Middle frontal gyrus (tissue), 1 donor: ENCODE measurements around the gene SELENOV.

Experiments
- DNase-seq: peaks from one replicate; pipeline ENCODE4 v3.0.0-alpha.2; 2015; ENCODE audit warnings: low spot score; ENCODE audit errors: extremely low spot score

SELENOV gene

DNA sequence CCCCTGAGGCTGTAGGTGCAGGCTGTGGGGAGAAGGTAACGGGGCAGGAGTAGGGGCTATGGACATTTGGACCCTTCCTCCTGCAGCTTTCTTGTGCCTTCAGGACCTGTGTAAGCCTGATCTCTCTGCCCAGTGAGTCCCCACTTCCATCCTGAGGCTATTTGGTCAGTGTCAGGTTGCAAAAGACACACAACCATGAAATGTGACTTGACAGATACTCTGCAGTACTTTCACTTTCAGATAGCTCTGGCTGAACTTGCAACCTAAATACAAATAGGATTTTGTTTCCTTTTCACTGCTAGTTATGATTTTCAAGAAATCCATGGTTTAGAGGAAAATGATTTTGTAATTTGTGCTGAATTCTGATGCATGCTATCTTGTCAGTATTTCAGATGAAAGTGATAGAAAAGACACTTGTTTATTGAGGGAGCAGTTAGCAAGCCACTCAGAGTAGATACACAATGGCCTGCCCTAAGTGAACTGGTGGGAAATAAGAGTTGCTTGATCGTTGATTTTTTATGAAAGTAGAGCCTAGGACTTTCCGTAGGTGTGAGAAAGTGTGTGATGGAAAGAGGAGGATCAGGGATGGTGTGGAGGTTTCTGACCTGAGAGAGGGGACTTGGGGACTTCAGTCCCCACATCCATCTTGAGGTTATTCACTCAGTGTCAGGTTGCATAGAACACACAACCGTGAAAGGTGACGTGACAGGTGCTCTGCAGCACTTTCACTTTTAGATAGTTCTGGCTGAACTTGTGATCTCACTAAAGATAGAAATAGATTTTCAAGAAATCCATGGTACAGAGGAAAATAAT lies 43.1 kb downstream of the SELENOV start:
- DNase-seq: no peak

DNA sequence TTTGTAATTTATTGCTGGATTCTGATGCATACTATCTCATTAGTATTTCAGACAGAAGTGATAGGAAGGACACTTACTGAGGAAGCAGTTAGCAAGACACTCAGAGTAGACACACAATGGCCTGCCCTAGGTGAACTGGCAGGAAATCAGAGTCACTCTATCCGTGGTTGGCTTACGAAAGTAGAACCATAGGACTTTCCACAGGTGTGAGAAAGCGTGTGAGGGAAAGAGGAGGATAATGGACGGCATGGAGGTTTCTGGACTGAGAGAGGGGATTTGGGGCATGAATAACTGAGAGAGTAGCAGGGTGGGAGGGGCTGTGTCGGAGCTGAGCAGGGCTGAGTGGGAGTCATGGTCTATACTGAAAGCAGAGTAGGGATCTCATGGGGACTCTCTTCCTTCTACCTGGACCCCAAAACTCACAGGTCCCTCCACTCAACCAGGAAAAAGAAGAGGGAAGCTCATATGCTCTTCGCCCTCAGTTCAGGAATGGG lies 43.7 kb downstream of the SELENOV start:
- DNase-seq: no peak

DNA sequence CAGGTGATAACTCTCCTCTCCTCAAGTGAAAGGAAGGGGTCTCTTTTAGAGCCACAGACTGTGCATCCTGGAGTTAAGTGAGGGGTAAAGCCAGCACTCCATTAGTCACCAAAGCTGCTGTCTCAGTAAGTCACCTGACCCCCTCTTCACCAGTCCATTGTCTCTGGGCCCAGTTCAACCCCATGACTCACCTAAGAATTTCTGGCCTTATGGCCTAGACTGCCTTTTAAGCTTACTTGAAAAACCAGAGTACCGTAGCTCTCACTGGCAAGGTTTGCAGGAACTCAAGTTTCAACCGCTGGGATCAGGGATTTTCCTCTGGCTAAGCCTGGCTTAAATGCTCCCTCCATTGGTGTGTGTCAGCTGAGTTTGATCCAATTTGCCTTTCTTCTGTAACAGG lies 48.5 kb downstream of the SELENOV start:
- DNase-seq: no peak

DNA sequence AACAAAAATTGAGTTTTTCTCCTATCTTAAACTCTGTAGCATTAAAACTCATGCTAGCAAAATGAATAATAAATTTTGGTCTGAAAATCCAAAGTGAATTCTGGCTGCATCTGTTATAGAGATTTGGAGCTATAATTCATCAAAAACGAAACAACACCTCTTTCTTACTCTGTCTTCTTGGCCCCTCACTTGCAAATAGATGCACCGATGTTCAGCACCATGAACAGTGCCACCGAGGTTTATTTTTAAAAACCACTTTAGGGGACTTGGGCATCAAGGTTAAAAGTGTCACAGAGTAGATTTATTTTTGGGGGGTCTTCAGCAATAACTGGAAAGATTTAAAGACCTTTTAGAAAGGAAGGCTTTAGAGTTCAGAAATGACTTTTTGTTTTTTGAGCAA lies 51.1 kb downstream of the SELENOV start:
- DNase-seq: no peak

DNA sequence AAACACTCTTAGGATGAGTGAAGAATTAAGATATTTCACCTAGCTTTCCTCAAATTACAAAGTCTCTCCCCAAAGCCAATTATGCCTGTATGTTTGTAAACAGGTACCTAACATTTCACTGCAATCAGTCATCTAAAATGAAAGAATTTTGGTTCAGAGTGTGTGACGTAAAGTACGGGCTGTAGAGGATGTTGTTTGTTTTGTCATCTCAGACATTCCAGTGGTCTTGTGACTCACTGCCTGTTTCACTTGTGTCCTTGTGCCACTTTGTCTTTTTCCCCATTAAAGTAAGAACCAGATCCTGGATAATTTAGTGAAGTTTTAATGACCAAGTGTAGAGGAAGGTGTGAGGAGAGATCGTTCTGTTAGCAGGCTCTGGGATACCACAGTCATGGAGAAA lies 53.7 kb downstream of the SELENOV start:
- DNase-seq: no peak
